ENCODE data around the gene CCDC18.
"Not testable (repeated sequence)": the region's sequence is repeated elsewhere in the genome, so short reads cannot be mapped to it uniquely, and the experiment has no call there.

Gene CCDC18

GRCh38 chr1:93215322-93215721 is 34.8 kb downstream of the CCDC18 start:
- TF ChIP-seq CTCF (IDR thresholded peaks at IDR 0.05; ENCODE audit: insufficient read depth, missing control alignments) = no peak
- DNase-seq (ENCODE audit: insufficient read length, low spot score) = no peak

GRCh38 chr1:93219443-93219842 is 38.9 kb downstream of the CCDC18 start:
- DNase-seq (ENCODE audit: insufficient read length, low spot score) (no peak), FAIRE-seq (no peak)
- no peak for TF ChIP-seq CTCF (IDR thresholded peaks at IDR 0.05; ENCODE audit: insufficient read depth, missing control alignments)

More at GRCh38 chr1:93215322-93215721, 34.8 kb downstream of the CCDC18 start:
- no peak for FAIRE-seq

- DNase-seq (ENCODE audit: insufficient read length, low spot score); FAIRE-seq: not testable (repeated sequence)
Measured at GRCh38 chr1:93220716-93221115, 40.2 kb downstream of the CCDC18 start.

- no peak for FAIRE-seq
- no peak for DNase-seq (ENCODE audit: insufficient read length, low spot score)
- no peak for TF ChIP-seq CTCF (IDR thresholded peaks at IDR 0.05; ENCODE audit: insufficient read depth, missing control alignments)
Measured at GRCh38 chr1:93221913-93222312, 41.4 kb downstream of the CCDC18 start.

GRCh38 chr1:93223023-93223675 is 42.6 kb downstream of the CCDC18 start:
- FAIRE-seq (no peak), DNase-seq (ENCODE audit: insufficient read length, low spot score) (no peak)
- no peak for TF ChIP-seq CTCF (IDR thresholded peaks at IDR 0.05; ENCODE audit: insufficient read depth, missing control alignments)

- no peak for DNase-seq (ENCODE audit: insufficient read length, low spot score)
- TF ChIP-seq CTCF (IDR thresholded peaks at IDR 0.05; ENCODE audit: insufficient read depth, missing control alignments) = no peak
- no peak for FAIRE-seq
Measured at GRCh38 chr1:93235261-93235660, 54.7 kb downstream of the CCDC18 start.

GRCh38 chr1:93237021-93237420 is 56.5 kb downstream of the CCDC18 start:
- FAIRE-seq (no peak), DNase-seq (ENCODE audit: insufficient read length, low spot score) (no peak)
- no peak for TF ChIP-seq CTCF (IDR thresholded peaks at IDR 0.05; ENCODE audit: insufficient read depth, missing control alignments)

GRCh38 chr1:93238425-93238824 is 57.9 kb downstream of the CCDC18 start:
- TF ChIP-seq CTCF (IDR thresholded peaks at IDR 0.05; ENCODE audit: insufficient read depth, missing control alignments) = no peak
- FAIRE-seq (no peak), DNase-seq (ENCODE audit: insufficient read length, low spot score) (no peak)
